Measurements from ENCODE around the gene CRK.

DNA sequence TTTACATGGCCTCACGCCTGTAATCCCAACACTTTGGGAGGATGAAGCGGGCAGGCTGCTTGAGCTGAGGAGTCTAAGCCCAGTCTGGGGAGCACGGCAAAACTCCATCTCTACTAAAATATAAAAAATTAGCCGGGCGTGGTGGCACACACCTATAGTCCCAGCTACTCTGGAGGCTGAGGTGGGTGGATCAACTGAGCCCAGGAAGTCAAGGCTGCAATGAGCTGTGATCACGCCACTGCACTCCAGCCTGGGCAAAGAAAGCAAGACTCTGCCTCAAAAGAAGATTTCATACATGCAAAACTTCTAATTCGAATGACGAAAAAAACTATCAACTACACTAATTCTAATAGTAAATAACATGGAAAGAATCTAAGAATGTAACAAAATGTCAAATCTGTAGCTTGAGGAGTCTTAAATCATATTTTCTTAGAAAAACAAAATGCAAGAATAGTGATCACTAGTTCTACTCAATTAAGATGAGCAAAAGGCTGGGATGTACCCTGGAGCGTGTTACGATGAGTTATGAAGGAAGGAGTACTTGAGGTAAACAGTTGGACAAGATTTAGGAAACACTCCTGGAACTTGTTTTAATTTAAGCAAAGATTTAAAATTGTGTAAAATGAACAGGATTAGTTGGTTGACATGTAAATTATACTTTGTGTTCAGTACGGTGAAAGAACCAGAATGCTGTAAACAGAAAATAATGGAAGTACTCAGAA, 76.7 kb downstream of the CRK start:
- no peak for TF ChIP-seq ZBED1 (IDR thresholded peaks at IDR 0.05; ENCODE audit: borderline replicate concordance)
- TF ChIP-seq TBL1XR1 (IDR thresholded peaks at IDR 0.05; ENCODE audit: low read depth, low read length): no peak
- TF ChIP-seq, protein P1, sequence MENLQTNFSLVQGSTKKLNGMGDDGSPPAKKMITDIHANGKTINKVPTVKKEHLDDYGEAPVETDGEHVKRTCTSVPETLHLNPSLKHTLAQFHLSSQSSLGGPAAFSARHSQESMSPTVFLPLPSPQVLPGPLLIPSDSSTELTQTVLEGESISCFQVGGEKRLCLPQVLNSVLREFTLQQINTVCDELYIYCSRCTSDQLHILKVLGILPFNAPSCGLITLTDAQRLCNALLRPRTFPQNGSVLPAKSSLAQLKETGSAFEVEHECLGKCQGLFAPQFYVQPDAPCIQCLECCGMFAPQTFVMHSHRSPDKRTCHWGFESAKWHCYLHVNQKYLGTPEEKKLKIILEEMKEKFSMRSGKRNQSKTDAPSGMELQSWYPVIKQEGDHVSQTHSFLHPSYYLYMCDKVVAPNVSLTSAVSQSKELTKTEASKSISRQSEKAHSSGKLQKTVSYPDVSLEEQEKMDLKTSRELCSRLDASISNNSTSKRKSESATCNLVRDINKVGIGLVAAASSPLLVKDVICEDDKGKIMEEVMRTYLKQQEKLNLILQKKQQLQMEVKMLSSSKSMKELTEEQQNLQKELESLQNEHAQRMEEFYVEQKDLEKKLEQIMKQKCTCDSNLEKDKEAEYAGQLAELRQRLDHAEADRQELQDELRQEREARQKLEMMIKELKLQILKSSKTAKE (IDR thresholded peaks at IDR 0.05; ENCODE audit: low read depth, poor library complexity, severe bottlenecking): no peak
- TF ChIP-seq, protein P2, sequence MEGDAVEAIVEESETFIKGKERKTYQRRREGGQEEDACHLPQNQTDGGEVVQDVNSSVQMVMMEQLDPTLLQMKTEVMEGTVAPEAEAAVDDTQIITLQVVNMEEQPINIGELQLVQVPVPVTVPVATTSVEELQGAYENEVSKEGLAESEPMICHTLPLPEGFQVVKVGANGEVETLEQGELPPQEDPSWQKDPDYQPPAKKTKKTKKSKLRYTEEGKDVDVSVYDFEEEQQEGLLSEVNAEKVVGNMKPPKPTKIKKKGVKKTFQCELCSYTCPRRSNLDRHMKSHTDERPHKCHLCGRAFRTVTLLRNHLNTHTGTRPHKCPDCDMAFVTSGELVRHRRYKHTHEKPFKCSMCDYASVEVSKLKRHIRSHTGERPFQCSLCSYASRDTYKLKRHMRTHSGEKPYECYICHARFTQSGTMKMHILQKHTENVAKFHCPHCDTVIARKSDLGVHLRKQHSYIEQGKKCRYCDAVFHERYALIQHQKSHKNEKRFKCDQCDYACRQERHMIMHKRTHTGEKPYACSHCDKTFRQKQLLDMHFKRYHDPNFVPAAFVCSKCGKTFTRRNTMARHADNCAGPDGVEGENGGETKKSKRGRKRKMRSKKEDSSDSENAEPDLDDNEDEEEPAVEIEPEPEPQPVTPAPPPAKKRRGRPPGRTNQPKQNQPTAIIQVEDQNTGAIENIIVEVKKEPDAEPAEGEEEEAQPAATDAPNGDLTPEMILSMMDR (IDR thresholded peaks at IDR 0.05 in 2 of 3, conservative IDR thresholded peaks at IDR 0.05 in 1 of 3; ENCODE audit: control insufficient read depth in 2 of 3, extremely low read depth in 1 of 3, insufficient read depth in 1 of 3, low read depth in 3 of 3, low read length in 3 of 3): no peak
- TF ChIP-seq POLR2A (IDR thresholded peaks at IDR 0.05; ENCODE audit: low read depth, low read length): no peak
- TF ChIP-seq CHD2 (IDR thresholded peaks at IDR 0.05; ENCODE audit: borderline replicate concordance, low read depth, low read length): no peak
- no peak for TF ChIP-seq FOXM1 (IDR thresholded peaks at IDR 0.05; ENCODE audit: low read depth, low read length)
- TF ChIP-seq NRF1 (conservative IDR thresholded peaks at IDR 0.05; ENCODE audit: low read depth, low read length): no peak
- no peak for TF ChIP-seq TCF12 (IDR thresholded peaks at IDR 0.05; ENCODE audit: low read depth, low read length)
- TF ChIP-seq WRNIP1 (IDR thresholded peaks at IDR 0.05; ENCODE audit: borderline replicate concordance, low read depth, low read length): no peak
- TF ChIP-seq MYC (IDR thresholded peaks at IDR 0.05; ENCODE audit: insufficient read depth, insufficient read length, insufficient replicate concordance, low read length, severe bottlenecking): no peak
- TF ChIP-seq RFX5 (IDR thresholded peaks at IDR 0.05; ENCODE audit: low read depth, low read length): no peak
